SH-SY5Y (cell line): ENCODE results near the gene GIGYF2.

Experiments used
- GATA2 ChIP-seq: IDR thresholded peaks from 2 replicates; pipeline ENCODE4 v1.6.1; 2011; ENCODE audit warnings: mild to moderate bottlenecking, low read depth, low read length
- GATA3 ChIP-seq: IDR thresholded peaks from 2 replicates; pipeline ENCODE4 v1.6.1; 2011; ENCODE audit warnings: low read depth, mild to moderate bottlenecking, low read length, moderate library complexity

- no peak for TF ChIP-seq GATA2
- no peak for TF ChIP-seq GATA3
Measured at GRCh38 chr2:232750135-232750671, 53.1 kb downstream of the GIGYF2 start.
